Caki2 (cell line): ENCODE data around the gene DAB2. TPM values are rescaled to one million over a fixed set of nuclear protein-coding genes. Genes with fewer than 3 reads are reported as not detected.
"Not testable (repeated sequence)": the region's sequence is repeated elsewhere in the genome, so short reads cannot be mapped to it uniquely, and the experiment has no call there.

ENCODE experiments used
- DNase-seq: peaks from one replicate; pipeline ENCODE4 v3.0.0-alpha.2; 2015; ENCODE audit warnings: low read depth
- in situ Hi-C: cut with HindIII; loops from 2 replicates; pipeline ENCODE4 v1.10.0; 2016; ENCODE audit warnings: low sequenced_read_pairs, low pct_unique_long_range_greater_than_20kb, mixed read lengths
- total RNA-seq: library from RNA; depleted of rRNA; stranded (reverse); fragments of >200 nt; shearing (Covaris generic); gene quantifications from 2 replicates; pipeline ENCODE4 v1.2.3, GENCODE V29; 2014; ENCODE audit warnings: low replicate concordance

Gene DAB2
- total RNA-seq, 1 experiment from 2014 or later: 0.68 TPM

DNA sequence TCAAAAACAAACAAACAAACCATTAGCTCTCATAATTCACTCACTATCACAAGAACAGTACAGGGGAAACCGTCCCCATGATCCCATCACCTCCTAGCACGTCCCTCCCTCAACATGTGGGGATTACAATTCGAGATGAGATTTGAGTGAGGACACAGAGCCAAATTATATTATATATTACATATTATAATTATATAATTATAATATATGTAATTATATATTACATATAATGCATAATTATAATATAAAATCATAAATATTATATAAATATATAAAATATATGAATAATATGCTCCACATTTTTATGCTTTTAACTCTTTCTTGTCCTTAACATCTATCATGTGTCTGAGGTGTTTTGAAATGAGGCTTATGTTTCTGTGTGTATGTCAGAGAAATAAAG is 57.1 kb downstream of the DAB2 start:
- DNase-seq: no peak
- in situ Hi-C loops: no loop called here

DNA sequence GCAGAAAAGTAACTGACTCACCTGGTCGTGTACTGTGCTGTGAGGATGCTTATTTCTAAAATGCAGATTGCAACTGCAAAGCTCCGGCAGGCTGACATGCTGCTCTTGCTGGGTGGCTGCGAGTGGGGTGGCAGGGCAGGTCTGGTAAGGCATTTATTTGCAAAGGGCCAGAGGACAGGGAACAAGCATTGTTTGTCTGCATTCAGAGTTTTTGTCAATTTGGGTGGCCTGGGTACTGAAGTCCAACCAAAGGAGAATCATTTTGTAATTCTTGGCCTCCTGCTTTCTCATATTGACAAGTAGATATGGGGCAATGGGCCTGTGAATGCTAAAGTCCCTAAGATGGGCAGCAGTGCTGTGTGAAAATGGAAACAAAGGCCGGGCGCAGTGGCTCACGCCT is 60.4 kb downstream of the DAB2 start, which contains the start of gene C9:
Gene C9, minus strand, starts transcription at position 129 of the 400 bp plus-strand sequence. Its CDS starts 31 bp downstream, at position 98.
- no peak for DNase-seq
- in situ Hi-C loops: no loop called here

- no peak for DNase-seq
- in situ Hi-C loops: no loop called here
These were observed 61.6 kb downstream of the DAB2 start for GRCh38 chr5:39363217-39363616.

GRCh38 chr5:39362646-39363045 is 62.1 kb downstream of the DAB2 start:
- DNase-seq: no peak
- in situ Hi-C loops: no loop called here

DNA sequence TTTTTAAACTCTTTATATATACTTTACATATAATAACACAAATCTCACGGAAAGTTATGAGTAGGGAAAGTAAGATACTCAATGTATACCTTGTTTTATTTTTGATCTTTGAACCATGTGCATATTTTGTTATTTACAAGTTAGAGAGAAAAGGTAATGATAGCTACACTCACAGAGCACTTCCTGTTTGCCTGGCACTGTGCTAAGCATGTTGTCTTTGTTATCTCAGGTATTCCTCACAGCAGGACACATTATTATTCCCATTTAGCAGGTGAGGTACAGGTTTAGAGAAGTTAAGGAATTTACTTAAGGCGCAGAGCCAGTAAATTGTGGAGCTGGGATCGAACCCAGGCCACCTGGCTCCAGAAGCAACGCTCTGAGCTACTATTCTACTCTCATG is 63.5 kb downstream of the DAB2 start:
- in situ Hi-C loops: no loop called here
- no peak for DNase-seq

GRCh38 chr5:39360471-39361111 is 64.2 kb downstream of the DAB2 start:
- in situ Hi-C loops: no loop called here
- DNase-seq: no peak

DNA sequence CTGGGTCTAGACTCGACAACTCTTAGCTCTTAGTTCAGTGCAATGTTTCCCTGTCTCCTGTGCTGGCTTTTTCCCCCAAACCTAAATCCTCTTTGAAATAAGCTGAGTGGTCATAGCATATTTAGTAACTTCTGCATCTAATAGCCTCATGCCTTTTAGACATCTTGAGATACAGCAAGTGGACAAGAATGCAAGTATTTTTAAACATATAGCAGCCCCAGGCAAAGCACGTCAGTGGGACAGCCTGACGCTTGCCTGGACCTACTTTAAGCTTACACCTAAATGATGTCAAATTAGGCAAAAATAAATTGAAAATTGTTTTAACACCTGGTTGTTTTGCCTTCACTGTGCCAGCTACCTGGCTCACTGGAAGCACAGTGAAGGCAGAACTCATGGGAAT is 68.5 kb downstream of the DAB2 start:
- DNase-seq: no peak
- in situ Hi-C loops: no loop called here

- in situ Hi-C loops: no loop called here
- DNase-seq: no peak
These were observed 69.5 kb downstream of the DAB2 start for GRCh38 chr5:39355324-39355723.

DNA sequence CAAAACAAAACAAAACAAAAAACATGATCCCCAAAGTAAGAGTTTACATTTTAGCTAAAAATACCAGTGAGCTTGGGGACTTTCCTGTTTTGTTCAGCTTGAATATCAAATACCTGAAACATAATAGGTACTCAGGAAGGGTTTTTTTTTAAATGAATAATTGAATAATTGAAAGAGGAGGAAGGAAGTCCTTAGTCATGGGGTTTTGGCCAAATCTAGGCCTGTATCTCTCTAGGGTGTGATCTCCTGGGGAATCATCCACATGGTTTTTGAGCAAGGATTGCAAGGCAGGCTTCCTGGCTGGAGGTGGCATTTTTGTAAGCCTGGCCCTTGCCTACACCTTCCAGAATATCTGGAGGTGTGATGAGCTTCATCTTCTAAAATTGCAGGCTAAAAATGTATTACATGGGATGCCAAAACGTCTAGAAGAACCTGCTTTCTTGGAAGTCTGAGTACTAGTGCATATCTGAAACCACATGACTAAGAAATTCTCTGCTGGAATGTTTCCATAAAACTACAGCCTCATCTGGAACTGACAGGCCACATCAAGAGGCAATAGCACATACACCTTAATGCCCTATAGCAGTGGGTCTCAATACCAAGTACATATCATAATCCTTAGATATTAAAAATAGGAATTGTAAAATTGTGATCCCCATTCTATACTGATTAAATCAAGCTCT is 70.9 kb downstream of the DAB2 start:
- in situ Hi-C loops: no loop called here
- no peak for DNase-seq

- in situ Hi-C loops: no loop called here
- no peak for DNase-seq
These were observed 71.8 kb downstream of the DAB2 start for GRCh38 chr5:39352951-39353350.

GRCh38 chr5:39352170-39352569 is 72.6 kb downstream of the DAB2 start:
- in situ Hi-C loops: no loop called here
- no peak for DNase-seq

DNA sequence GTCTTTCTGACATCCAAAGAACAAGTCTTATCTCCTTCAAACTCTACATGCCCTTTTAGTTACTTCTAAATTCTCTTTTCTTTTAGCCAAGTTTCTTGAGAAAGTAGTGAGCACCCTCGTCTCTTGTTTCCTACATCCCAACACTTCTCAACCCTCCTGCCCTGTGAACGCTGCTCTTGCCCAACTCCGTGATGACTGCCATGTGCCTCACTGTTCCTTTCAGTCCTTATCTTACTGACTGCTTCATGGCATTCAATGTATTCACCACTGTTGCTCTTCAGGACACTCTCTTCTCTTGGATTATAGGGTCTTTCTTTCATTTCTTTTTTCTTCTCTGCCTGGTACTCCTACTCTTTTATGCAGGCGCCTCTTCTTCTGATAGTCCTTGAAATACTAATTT is 75.3 kb downstream of the DAB2 start:
- no peak for DNase-seq

DNA sequence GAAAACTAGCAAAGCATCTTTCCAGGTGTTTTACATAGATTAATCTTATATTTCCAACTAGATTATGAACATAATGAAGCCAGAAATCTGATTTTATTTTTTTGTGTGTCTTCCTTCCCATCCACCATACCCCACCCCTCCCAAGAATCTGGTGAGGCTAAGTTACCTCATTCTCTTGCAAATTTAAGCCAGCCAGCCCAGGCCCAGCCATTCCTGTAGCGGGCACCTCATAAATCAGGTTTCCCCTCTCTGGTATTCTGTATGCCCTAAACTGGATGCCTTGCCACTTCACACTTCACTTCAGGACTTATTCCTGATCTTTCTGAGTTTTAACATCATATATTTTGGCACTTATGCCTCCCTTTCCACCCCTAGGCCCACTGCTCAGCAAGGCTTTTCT is 82.3 kb downstream of the DAB2 start:
- in situ Hi-C loops: no loop called here
- DNase-seq: no peak

More for the DNA sequence above, 75.3 kb downstream of the DAB2 start:
- in situ Hi-C loops: no loop called here

DNA sequence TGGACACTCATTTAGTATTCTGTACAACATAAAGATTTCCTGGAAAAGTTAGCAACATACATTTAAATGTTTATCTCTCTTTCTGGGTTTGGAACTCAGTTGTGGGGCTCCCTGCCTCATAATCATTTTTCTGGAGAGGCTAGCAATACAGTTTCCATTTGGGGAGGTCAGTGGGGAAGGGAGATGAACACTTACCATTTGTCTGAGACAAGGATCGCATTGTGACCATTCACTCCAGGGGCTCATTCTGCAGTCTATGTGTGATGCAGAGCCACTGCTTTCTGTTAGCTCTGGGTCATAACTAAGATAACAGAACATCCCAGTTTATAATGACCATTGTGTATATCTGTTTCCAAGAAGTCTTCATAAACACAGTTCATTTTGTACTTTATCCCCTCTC is 82.9 kb downstream of the DAB2 start:
- in situ Hi-C loops: no loop called here
- no peak for DNase-seq

DNA sequence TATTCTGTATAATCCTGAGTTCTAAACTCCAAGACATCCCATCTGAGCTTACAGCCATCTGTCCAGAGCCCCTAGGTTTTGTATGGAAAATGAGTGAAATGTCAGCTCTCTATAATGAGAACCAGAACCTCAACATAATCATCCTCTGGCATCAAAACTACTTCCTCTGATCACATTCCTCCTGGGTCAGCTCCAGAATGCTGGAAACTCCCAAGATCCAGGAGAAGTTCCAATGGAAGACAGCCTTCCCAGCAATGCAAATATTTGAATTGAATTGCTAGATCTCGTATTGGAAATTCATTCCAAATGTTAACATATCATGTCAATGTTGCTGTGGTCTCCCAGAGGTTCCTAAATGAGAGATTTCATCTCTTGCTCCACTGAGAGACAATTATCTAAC is 84.3 kb downstream of the DAB2 start:
- DNase-seq: no peak
- in situ Hi-C loops: no loop called here

GRCh38 chr5:39337252-39337915 is 87.4 kb downstream of the DAB2 start:
- no peak for DNase-seq
- in situ Hi-C loops: no loop called here

- in situ Hi-C loops, DNase-seq: not testable (repeated sequence)
These were observed 90.5 kb downstream of the DAB2 start for GRCh38 chr5:39334296-39334695.

DNA sequence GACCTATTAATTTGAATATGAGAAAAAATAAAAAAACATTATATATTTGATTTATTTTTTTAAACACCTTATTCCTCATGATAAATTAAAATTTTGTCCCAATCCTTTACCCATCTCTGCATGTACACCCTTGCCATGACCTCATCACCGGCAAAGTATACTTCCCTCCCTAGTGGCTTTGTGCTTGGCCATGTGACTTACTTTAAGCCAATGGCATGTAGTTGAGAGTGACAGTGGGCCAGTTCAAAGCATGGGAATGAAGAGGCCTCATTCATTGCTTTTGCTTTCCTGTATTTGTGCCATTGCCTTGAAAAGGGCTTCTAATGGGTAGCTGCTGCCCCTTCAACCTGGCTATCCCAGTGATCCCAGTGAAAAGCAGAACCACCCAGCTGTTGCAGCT is 91.7 kb downstream of the DAB2 start:
- in situ Hi-C loops: no loop called here
- no peak for DNase-seq

- no peak for DNase-seq
- in situ Hi-C loops: no loop called here
These were observed 92.9 kb downstream of the DAB2 start for GRCh38 chr5:39331861-39332381.
